Aorta (tissue), 5 donors: ENCODE data around the gene SLC16A13. TPM values are rescaled to one million over a fixed set of nuclear protein-coding genes. Genes with fewer than 3 reads are reported as not detected.

Experiments
- ATAC-seq: fragments of 200-7000 bp; cut with Tn5 transposase; one replicate; pipeline ENCODE4 v1.9.1; 2022; ENCODE audit warnings: moderate library complexity; ENCODE audit not compliant: low FRiP score
- DNase-seq, 2 donors: peaks; one replicate each; pipeline ENCODE4 v3.0.0-alpha.2; 2020
- H3K27ac ChIP-seq, 2 donors: one replicate each; pipeline ENCODE4 v1.5.1; 2013; ENCODE audit warnings: low read length in 2 of 2, mild to moderate bottlenecking in 2 of 2, moderate library complexity in 2 of 2, control low read depth in 1 of 2, inconsistent platforms in 1 of 2, low read depth in 1 of 2
- H3K27me3 ChIP-seq, 2 donors: one replicate each; pipeline ENCODE4 v1.6.1; 2013; ENCODE audit warnings: control low read depth in 1 of 2, low read length in 1 of 2, mild to moderate bottlenecking in 1 of 2, moderate library complexity in 1 of 2; ENCODE audit not compliant: insufficient read depth in 2 of 2, control insufficient read depth in 1 of 2
- H3K36me3 ChIP-seq, 2 donors: one replicate each; pipeline ENCODE4 v1.6.1; 2013; ENCODE audit warnings: control low read depth in 1 of 2, low read length in 1 of 2, mild to moderate bottlenecking in 1 of 2; ENCODE audit not compliant: insufficient read depth in 2 of 2, control insufficient read depth in 1 of 2
- H3K4me1 ChIP-seq, 2 donors: one replicate each; pipeline ENCODE4 v1.6.1; 2013; ENCODE audit warnings: low read length in 2 of 2, control low read depth in 1 of 2, mild to moderate bottlenecking in 1 of 2, moderate library complexity in 1 of 2; ENCODE audit not compliant: insufficient read depth in 2 of 2, control insufficient read depth in 1 of 2
- H3K4me3 ChIP-seq, 2 donors: one replicate each; pipeline ENCODE4 v1.5.1; 2013; ENCODE audit warnings: low read length in 2 of 2, control low read depth in 1 of 2, mild to moderate bottlenecking in 1 of 2
- H3K9me3 ChIP-seq: one replicate; pipeline ENCODE4 v1.6.1; 2013; ENCODE audit warnings: mild to moderate bottlenecking, low read length; ENCODE audit not compliant: control insufficient read depth
- WGBS, 2 donors: extraction: QIAGEN DNeasy Blood & Tissue Kit; methylation state at CpG; one replicate each; pipeline ENCODE4 v1.1.7; 2013; 5-methylcytosine and 5-hydroxymethylcytosine counted together
- intact Hi-C, 2 donors: fragments of 100-400 bp; cut with DNase I; formaldehyde crosslinking; loops; one replicate each; pipeline versions ENCODE4 v1.14.2 to v1.15.0; 2022
- polyA plus RNA-seq, 2 donors: library from polyadenylated mRNA; stranded (reverse); fragments of 200-250 nt; gene quantifications; one replicate each; pipeline ENCODE4 v1.2.3, GENCODE V29; 2013
- total RNA-seq, 2 donors: library from RNA; stranded (reverse); fragmentation: NEBNext Ultra II Directional; extraction: Animal tissue kit (Norgen Biotek cat#: 25700); gene quantifications; one replicate each; pipeline ENCODE4 v1.2.1, GENCODE V29; 2021
- donor health status: healthy with polysubstance abuse.
- donor health status: Bipolar disorder and iron deficiency.
- donor health status: DM: no; HTN: no; CAD: no.
- donor health status: DM: no; HTN: no; CAD: no.
- donor health status: DM: yes; HTN: yes; CAD: no.

SLC16A13 gene
- total and polyA plus RNA-seq, 4 donors: 1.0 to 2.5 (median 1.3) TPM; not detected in 1

DNA sequence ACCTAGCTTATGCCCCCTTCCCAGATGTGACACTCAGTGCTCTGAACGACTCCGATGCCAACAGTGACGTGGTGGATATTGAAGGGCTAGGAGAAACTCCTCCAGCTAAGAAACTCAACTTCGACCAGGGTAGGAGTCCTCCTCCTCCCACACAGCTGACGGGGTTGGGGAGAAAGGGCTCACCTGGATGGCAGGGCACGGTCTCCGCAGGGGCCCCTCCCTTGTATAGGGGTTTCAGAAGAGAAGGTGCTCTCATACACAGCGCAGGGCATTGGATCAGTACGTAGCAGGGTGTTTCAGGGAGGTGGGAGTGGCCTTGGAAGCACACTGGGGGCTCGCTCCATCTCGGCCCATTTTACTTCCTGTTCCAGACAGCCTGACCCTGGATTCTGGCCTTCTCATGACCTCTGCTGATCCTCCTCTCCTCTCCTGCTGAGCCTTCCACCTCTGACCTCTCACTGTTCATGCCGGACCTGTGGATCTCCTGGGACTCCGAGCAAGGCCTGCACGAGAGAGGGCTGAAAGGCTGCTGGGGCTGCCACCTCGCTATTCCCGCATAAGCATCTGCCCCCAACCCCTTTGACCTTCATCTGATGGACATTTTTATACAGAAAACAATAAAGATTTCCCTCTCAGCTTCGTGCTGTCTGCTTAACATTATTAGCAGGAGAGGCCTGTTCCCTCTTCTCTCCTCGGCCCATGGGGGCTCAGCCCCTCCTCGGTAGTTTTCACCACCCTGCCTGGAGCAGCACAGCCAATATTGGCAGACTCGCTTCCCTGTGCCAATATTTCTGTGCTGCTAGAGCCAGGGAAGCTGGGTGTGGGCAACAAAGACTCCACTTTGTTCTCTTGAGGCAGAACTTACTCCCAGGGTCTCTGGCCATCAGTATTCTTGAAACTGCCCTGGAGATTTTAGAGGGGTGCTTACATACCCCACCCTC, 18.7 kb upstream of the SLC16A13 start:
- no peak for DNase-seq
- 65 to 71% methylated on average over 20 of the region's 20 CpGs for WGBS, 2 donors
- Histone ChIP-seq H3K36me3 (no peaks in the 10 kb centered on the region), H3K27me3 (no peaks in the 10 kb centered on the region), H3K4me3 (no peak overlapping the region), H3K9me3 (no peaks in the 10 kb centered on the region), H3K4me1 (peaks cover 0 to 3% of the 10 kb centered on the region in 2 donors), H3K27ac (peak overlapping the region in 1 of 2 donors; percentile 85)
- intact Hi-C loops: no loop called here
- ATAC-seq: no peak

DNA sequence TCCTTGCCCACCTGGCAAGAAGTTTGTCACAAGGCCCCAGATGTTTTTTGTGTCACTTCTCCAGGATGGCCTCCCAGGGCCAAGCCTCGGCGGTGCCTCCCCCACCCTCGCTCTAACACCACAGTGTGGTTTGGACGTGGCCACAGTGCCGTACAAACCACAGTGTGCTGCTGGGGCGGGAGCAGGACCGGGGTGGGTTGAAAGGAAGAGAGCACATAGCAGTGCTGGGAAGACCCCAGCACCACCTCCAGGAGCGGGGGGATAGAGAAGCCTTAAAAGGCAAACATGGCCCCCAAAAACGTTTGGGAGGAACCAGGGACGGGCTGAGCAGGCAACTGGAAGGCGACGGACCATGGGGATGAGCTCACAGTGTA, 18.0 kb upstream of the SLC16A13 start:
- DNase-seq (no peak), ATAC-seq (no peak)
- peak overlapping the region in 1 of 2 donors; percentile 85 for H3K27ac ChIP-seq
- peaks cover 0 to 3% of the 10 kb centered on the region in 2 donors for H3K4me1 ChIP-seq
- intact Hi-C loops: no loop called here
- H3K4me3 ChIP-seq: no peak overlapping the region
- 73 to 75% methylated on average over 12 of the region's 12 CpGs for WGBS, 2 donors
- no peaks in the 10 kb centered on the region for H3K9me3 ChIP-seq
- H3K36me3 ChIP-seq: no peaks in the 10 kb centered on the region
- no peaks in the 10 kb centered on the region for H3K27me3 ChIP-seq

- peak overlapping the region; percentile 59 to 85 for H3K27ac ChIP-seq
- WGBS, 2 donors: 33 to 40% methylated on average over 8 to 10 of the region's 10 CpGs
- H3K36me3 ChIP-seq: no peaks in the 10 kb centered on the region
- ATAC-seq: no peak
- H3K9me3 ChIP-seq: no peaks in the 10 kb centered on the region
- intact Hi-C loops: no loop called here
- DNase-seq: peak; percentile 84 to 87
- H3K4me1 ChIP-seq: peaks cover 0 to 3% of the 10 kb centered on the region in 2 donors
- H3K4me3 ChIP-seq: peak overlapping the region; percentile 59 to 89
- no peaks in the 10 kb centered on the region for H3K27me3 ChIP-seq
Observed at GRCh38 chr17:7018331-7018964, 17.4 kb upstream of the SLC16A13 start.

- 7 to 11% methylated on average over 10 of the region's 10 CpGs for WGBS, 2 donors
- intact Hi-C loops: no loop called here
- Histone ChIP-seq H3K36me3 (no peaks in the 10 kb centered on the region), H3K27me3 (no peaks in the 10 kb centered on the region), H3K9me3 (no peaks in the 10 kb centered on the region), H3K4me3 (peak overlapping the region; percentile 59 to 89), H3K4me1 (peaks cover 0 to 3% of the 10 kb centered on the region in 2 donors), H3K27ac (peak overlapping the region; percentile 59 to 65)
- ATAC-seq (no peak), DNase-seq (peak in 1 of 2 donors; percentile 77)
Observed at GRCh38 chr17:7019367-7019766, 16.4 kb upstream of the SLC16A13 start.

DNA sequence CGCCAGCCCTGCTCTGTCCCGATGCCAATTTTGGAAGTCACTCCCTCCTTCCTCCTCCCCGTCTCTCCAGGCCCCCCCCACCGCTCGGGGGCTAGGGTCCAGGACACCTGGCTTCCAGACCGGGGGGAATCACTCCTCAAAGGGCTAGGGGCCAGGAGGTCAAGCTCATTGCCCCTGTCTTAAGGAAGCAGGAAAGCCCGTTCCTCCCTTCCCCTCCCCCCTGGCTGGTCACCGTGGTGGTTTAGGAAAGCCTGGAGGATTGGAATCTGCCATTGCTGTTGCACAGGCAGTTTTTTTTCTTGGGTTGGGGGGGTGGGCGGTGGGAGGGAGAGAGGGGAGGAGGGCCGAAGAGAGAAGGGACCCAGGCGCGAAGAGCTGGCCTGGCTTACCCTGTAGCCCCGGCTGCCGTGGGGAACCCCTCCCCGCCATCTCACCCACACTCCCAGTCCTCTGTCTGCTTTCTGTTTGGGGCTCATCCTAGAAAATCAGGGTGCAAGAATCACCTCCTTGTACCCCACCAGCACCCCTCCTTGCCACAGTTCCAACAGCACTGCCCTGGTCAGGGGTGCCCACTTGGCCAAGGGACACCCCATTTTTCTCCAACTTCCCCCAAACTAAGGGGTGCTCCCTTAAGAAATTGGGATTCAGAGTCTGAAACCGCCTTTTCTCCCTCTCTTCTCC, 15.8 kb upstream of the SLC16A13 start:
- ATAC-seq: no peak
- DNase-seq: peak in 1 of 2 donors; percentile 83
- H3K27ac ChIP-seq: peak overlapping the region; percentile 6 to 59
- H3K4me3 ChIP-seq: peak overlapping the region; percentile 59 to 89
- peaks cover 0 to 3% of the 10 kb centered on the region in 2 donors for H3K4me1 ChIP-seq
- WGBS, 2 donors: 6 to 11% methylated on average over 12 to 16 of the region's 16 CpGs
- H3K27me3 ChIP-seq: no peaks in the 10 kb centered on the region
- H3K9me3 ChIP-seq: no peaks in the 10 kb centered on the region
- intact Hi-C loops: loop anchor here in 1 of 2 donors (5.0 kb wide), 1 partner anchor 108 kb away; no protein-coding TSS in a partner anchor
- no peaks in the 10 kb centered on the region for H3K36me3 ChIP-seq

DNA sequence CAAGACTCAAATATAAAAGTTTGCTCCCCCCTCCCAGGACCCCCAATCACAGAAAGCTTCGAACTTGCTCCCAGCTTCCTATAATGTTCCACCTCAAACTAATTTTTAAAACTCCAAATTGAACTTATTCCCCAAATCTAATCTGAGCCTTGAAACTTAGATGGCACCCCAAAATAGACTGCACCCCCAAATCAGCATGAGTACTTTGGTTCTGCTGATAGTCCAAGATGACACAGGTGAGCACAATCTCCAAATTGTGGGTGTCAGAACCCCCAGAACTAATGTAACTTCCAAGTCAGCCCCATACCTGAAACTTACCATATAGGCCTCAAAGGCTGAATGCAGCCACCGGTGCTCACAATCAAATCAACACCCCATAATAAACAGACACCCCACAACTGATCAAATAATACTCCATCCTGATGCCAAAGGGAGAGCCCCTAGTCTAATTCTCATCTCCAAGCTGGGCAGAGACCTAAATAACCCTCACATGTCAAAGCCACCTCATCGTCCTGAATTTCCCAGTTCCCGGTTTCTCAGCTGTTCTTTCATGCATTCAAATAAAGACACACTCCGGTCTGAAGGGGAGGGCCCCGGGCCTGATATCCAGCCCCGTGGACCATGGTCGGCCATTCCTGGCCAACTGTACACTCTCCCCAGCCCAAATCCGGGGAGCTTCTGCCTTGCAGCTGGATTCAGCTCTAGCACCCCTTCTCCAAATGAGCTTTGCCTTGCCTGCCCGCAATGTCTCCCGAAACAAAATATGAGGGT, 14.7 kb upstream of the SLC16A13 start:
- intact Hi-C loops: loop anchor here in 1 of 2 donors (5.0 kb wide), 1 partner anchor 109 kb away; no protein-coding TSS in a partner anchor
- no peak overlapping the region for H3K4me3 ChIP-seq
- 65 to 69% methylated on average over 11 of the region's 11 CpGs for WGBS, 2 donors
- no peak for DNase-seq
- no peaks in the 10 kb centered on the region for H3K4me1 ChIP-seq
- H3K9me3 ChIP-seq: no peaks in the 10 kb centered on the region
- H3K27me3 ChIP-seq: no peaks in the 10 kb centered on the region
- H3K36me3 ChIP-seq: no peaks in the 10 kb centered on the region
- no peak for ATAC-seq
- no peak overlapping the region for H3K27ac ChIP-seq

DNA sequence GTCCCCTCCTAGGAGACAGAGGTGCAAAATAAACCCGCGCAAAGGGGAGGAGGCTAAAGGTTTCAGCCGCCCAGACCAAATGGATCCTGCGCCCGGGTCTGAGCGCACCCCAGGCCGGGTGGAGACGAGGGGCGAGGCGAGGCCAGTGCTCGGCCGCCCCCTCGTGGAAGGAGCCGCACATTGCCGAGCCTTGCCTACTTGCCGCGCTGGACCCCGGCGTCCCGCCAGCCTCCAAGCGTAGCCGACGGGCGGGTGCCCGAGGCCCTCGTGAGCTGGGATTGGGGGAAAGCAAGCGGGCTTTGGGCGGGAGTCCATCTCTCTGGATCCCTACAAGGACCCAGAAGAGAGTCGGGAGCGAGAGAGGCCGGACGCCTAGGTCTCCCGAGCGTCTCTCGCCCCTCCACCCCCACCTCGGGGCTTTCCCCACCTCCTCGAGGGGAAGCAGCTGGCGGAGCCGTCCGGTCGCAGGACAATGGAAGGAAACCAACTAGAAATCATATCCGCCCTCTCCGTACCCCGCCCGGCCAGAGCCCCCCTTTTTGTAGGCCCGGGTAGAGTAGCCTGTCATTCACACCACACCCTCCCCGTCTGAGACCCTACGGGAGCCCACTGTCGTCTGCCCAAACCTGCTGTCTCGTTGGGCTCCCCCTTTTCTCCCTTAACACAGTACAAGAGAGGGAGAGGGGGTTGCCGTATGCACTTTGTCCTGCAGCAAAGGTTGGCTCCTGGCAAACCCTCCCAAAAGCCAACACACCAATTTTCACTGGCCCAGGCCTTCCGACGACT, 13.6 kb upstream of the SLC16A13 start:
- intact Hi-C loops: loop anchor here in 1 of 2 donors (5.0 kb wide), 1 partner anchor 110 kb away; no protein-coding TSS in a partner anchor
- Histone ChIP-seq H3K27ac (no peak overlapping the region), H3K9me3 (no peaks in the 10 kb centered on the region), H3K27me3 (no peaks in the 10 kb centered on the region), H3K36me3 (no peaks in the 10 kb centered on the region), H3K4me3 (no peak overlapping the region), H3K4me1 (no peaks in the 10 kb centered on the region)
- ATAC-seq (peak; percentile 88), DNase-seq (peak; percentile 84 to 94)
- WGBS, 2 donors: 2 to 3% methylated on average over 51 to 53 of the region's 53 CpGs
